ENCODE measurements around the gene RSPO1. TPM values are rescaled to one million over a fixed set of nuclear protein-coding genes. Genes with fewer than 3 reads are reported as not detected.
"Not testable (repeated sequence)": the region's sequence is repeated elsewhere in the genome, so short reads cannot be mapped to it uniquely, and the experiment has no call there.

The RSPO1 gene, protein sequence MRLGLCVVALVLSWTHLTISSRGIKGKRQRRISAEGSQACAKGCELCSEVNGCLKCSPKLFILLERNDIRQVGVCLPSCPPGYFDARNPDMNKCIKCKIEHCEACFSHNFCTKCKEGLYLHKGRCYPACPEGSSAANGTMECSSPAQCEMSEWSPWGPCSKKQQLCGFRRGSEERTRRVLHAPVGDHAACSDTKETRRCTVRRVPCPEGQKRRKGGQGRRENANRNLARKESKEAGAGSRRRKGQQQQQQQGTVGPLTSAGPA
- total RNA-seq = not detected in 2 replicates

- intact Hi-C loops (cut with micrococcal nuclease) = no loop called here
Measured at GRCh38 chr1:37634244-37634991, at the start of gene RSPO1. Gene RSPO1, minus strand, starts transcription at chr1:37634892. Its CDS starts 5,231 bp downstream, at chr1:37629661.

DNA sequence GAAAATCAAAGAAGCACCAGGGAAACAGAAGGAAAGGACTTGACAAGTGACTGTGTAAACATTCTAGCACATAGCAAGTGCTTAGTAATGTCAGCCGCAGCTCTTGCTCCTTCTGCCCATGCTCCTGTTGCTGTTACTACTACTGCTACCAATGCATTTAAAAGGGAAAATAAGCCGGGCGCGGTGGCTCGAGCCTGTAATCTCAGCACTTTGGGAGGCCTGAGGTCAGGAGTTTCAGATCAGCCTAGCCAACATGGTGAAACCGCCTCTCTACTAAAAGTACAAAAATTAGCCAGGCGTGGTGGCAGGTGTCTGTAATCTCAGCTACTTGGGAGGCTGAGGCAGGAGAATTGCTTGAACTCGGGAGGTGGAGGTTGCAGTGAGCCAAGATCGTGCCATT lies 49.5 kb upstream of the RSPO1 start:
- intact Hi-C loops (cut with micrococcal nuclease) = not testable (repeated sequence)

- intact Hi-C loops (cut with micrococcal nuclease) = loop anchor here (1.0 kb wide), 3 partner anchors 79 to 227 kb away; no protein-coding TSS in a partner anchor
Measured at GRCh38 chr1:37682334-37682987, 47.8 kb upstream of the RSPO1 start.

GRCh38 chr1:37680933-37681332 lies 46.2 kb upstream of the RSPO1 start:
- intact Hi-C loops (cut with micrococcal nuclease) = no loop called here

DNA sequence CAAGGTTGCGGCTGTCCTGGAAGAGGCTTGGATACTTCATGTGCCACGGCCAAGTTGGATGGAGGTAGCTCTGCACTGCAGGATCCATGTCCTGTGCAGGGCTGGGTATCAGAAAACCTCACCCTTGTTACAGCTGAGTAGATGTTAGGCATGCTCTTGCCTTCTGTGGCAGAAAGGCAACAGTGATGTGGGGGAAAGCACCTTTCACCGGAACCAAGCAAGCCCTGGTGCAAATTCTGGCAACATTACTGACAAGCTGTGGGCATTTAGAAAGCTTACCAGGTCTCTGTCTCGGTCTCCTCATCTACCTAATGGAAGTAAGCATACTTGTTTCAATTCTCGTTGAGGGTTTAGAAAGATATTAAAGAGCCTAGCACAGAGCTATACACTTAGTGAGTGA lies 43.1 kb upstream of the RSPO1 start:
- intact Hi-C loops (cut with micrococcal nuclease) = no loop called here

DNA sequence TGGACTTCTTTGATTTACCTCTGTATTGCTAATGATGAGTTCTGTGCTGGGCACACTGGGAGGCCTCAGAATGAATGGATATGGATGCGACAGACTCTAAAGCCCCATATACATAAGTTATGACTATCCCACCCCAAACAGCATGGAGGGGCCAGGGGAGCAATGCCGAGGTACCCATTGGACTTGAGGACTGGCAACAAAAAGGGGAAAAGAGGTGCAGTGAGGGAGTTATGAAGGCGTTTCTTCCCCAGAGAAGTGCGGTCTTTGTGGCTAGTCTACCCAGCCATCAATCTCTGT lies 42.4 kb upstream of the RSPO1 start:
- intact Hi-C loops (cut with micrococcal nuclease) = no loop called here

DNA sequence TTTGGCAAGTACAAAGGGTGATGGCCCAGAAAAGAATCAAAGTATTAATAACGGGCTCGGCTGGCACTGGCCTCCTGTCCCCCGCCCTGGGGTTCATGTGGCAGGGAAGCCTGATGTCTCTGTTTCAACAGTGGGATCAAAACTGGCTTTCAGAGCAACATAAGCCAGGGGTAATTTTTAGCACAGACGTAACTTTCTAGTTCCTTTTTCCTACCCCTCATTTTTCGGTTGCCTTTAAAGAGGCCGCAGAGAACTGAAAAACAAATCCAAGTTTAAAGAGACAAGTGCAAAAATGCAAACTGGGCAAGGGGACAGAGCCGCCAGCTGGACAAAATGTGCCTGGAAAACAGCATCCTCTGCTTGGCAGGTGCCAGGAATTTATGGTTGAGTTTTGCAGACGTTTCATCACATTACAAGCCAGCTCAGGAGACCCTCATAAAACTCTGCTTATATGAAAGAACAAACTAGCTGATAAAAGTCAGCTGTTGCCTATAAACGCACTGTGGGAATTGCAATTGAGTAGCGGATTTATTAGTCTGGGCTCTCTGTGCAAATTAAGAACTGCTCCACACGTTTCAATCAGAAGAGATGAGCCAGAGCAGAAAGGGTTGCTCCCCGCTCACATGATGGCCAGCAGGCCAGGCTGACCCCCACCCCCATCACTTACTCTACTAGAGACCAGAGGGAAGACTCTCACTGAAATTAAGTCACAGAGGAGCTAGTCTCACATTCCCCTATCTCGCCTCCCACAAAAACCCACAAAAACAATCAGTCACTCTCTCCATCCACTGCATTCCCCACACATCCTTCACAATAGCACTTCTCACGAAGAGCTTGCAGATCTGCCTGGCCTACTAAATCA lies 41.8 kb upstream of the RSPO1 start:
- intact Hi-C loops (cut with micrococcal nuclease) = no loop called here

DNA sequence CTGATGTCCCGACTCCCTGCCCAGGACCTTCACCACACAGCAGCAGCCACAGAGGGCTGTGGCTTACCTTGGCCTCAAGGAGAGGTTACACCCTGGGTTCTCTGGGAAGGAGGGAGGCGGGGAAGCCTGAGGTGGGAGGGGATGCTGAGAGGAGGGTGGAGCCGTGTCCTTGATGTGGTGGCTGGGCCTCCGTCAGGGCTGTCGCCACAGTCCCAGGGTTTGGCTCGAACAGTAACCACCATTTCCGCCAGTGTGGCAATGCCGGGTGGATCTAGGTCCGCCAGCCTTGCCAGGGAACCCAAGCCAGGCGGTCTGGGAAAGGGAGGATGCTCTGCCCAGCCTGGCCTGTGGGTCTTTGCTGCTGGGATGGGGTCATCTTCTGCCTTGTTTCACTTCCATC lies 39.2 kb upstream of the RSPO1 start:
- intact Hi-C loops (cut with micrococcal nuclease) = no loop called here

DNA sequence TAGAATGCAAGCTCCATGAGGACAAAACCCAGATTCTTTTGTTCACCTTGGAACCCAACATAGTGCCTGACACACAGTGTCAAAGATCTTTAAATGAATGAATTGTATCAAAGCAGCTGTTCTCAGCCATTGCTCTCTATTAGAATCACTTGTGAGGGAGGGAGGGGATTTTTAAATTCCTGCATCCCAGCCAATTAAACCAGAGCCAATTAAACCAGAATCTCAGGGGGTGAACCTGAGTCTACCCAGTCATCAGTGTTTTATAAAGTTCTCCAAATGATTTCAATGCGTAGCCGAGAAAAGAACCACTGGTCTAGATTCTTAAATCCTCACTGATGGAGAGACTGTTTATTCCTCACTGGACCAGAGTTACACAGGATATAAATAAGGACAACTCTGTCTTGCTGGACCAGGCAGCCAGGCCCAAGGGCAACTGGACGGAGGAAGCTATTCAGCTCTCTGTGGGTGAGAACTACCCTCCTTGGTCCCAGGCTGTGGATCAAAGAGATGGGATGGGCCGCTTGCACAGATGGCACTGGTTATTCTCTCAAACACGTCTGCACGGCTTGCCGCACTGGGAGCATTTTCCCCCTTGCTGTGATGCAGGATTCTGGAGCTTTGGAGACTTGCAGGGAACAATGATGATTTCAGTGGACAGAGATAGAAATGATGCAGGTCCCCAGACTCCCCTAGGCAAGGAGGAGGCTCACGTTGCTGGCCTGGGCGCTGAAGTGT lies 37.6 kb upstream of the RSPO1 start:
- intact Hi-C loops (cut with micrococcal nuclease) = no loop called here

GRCh38 chr1:37671261-37671660 lies 36.6 kb upstream of the RSPO1 start:
- intact Hi-C loops (cut with micrococcal nuclease) = no loop called here

DNA sequence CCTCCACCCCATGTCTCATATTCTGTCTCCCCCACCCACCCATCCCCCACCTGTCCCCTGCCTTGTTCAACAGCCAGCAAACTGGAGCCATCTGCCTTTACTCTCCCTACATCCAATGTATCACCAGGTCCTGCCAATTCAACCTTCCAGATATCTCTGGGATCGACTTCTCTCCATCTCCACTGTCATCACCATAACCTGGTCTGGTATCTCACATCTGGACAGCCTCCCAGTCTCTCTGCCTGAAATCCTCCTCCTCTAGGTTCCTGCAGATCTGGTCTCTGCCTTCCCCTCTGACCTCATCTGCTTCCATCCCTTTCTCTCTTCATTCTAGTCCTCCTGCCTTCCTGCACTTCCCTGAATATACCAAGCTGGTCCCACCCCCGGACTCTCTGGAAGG lies 35.4 kb upstream of the RSPO1 start:
- intact Hi-C loops (cut with micrococcal nuclease) = no loop called here

DNA sequence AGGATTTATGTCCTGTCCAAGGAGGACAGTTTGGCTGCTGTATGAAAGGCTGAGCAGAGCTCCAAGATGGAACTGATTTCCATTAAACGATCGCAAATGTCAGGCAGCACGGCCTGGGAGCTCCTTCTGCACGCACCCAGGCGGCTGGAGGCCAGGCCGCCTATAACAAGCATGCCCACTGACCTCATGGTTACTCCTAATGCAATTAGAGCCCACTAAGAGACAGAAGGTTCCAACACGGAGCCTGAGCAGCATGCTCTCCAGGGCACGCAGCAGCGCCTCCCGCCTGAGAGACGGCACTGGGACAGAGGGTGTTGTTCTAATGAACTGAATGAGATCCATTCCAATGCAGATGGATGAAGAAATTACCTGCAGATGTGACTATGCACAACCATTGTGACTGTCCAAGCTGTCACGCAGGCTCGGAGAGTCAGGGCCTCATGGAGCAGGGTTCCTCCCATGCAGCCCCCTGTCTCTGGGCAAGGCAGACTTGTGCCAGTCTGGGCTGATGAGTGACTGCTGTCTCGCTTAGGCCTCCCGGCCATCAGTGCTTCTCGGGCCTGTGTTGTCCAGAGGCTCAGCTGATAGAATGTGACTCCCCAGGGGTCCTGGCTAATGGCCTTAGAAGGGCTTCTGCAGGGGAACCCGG lies 32.5 kb upstream of the RSPO1 start:
- intact Hi-C loops (cut with micrococcal nuclease) = no loop called here

- intact Hi-C loops (cut with micrococcal nuclease) = no loop called here
Measured at GRCh38 chr1:37666241-37666867, 31.7 kb upstream of the RSPO1 start.

DNA sequence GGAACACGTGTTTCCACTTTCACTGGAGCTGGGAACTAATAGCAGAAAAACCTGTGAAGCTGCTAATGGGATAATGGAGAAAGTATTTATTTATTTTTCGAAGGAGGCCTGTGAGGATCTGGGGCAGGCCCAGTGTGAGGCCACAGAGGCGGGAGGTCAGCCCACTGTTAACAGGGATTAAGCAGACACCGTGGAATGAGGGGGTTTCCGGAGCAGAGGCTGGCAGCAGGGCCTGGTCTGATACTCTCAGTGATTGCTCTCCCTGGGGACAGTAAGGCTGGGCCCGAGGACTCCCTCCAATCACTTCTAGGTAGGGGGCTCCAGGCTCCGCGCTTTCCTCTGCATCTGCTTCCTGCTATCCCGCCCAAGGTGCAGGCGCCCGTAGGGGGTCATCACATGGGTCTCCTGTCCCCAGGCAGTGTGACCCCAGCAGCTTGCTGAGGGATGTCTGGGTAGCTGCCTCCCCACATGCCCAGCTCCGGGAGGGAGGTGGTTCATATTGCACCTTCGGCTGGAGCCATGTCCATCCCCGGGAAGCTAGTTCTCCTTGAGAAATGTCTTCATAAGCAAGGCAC lies 28.8 kb upstream of the RSPO1 start:
- intact Hi-C loops (cut with micrococcal nuclease) = no loop called here

- intact Hi-C loops (cut with micrococcal nuclease) = no loop called here
Measured at GRCh38 chr1:37662031-37662755, 27.5 kb upstream of the RSPO1 start.

GRCh38 chr1:37661401-37661800 lies 26.7 kb upstream of the RSPO1 start:
- intact Hi-C loops (cut with micrococcal nuclease) = no loop called here

- intact Hi-C loops (cut with micrococcal nuclease) = no loop called here
Measured at GRCh38 chr1:37660664-37661063, 26.0 kb upstream of the RSPO1 start.

GRCh38 chr1:37658486-37658885 lies 23.8 kb upstream of the RSPO1 start:
- intact Hi-C loops (cut with micrococcal nuclease) = no loop called here
